Measurements from ENCODE around the gene TMEM135.
"Not testable (repeated sequence)": the region's sequence is repeated elsewhere in the genome, so short reads cannot be mapped to it uniquely, and the experiment has no call there.

The TMEM135 gene

DNA sequence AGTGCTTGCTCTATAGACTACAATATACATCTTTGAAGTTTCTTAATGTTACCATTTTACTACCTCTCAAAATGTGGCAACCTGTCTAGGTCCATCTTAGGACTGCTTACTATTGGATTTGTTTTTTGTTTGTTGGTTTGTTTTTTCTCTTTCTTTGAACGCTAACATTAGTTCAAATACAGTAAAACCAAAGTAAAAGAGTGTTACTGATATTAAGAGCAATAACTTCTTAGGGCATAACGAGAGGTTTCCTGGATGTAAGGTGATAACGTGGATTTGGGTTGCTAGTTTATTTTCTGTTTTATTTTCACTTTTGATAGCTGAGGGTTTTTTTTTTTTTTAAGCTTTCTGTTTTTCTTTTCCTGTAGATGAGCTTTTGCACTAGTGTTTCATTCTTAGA lies 43.6 kb downstream of the TMEM135 start:
- no peak for DNase-seq

DNA sequence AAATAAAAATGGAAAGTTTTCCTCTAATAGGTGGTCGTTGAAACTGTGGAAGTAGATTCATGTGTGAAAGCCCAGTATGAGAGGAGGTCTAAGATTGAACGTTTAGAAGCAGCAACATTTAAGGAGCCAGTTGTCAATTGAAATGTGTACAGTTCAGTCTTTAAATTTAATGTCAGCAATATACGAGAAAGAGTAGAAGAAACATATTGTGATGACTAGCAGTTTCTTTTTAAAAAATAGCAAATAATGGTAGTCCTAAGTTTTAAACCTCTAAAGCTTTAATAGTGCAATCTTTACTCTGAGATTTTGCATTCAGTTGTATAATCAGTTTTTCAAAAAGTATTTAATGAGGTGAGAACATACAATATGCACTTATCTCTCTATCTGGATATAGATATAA lies 44.9 kb downstream of the TMEM135 start:
- DNase-seq: no peak

DNA sequence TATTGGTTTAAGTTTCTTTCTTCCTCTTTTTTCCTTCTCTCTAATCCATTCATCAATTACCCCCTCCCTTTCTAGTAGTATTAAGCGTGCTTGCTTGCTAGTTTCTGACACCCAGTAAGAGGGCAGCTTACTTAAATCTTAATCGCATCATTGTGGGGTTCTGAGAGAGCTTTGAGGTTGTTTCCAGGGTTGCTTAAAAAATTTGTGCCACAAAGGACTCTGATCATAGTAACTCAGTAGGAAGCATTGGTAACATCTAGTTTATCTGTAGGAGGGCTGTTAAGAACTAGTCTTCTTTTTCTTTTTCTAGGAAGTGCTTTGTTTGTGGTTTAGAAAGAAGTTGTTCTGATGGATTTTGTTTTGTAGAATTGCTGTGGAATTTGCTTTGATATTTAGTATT lies 45.3 kb downstream of the TMEM135 start:
- DNase-seq: no peak

DNA sequence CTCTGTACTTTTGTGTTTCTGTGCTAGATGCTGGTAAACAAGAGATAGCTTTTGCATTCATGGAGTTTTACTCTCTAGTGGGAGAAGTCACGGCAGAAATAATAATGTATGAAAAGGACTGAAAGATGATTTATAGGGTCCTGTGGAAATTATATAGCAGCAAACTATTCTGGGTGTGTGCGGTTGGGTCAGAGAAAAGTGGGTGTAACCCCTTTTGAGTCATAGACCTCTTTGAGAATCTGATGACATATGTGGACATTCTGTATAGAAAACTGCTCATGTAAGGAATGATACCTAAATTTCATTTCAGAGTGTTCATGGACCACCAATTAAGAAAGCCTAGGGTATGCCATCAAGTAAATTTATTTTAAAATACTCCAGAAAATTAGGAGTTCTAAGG lies 54.4 kb downstream of the TMEM135 start:
- no peak for DNase-seq

DNA sequence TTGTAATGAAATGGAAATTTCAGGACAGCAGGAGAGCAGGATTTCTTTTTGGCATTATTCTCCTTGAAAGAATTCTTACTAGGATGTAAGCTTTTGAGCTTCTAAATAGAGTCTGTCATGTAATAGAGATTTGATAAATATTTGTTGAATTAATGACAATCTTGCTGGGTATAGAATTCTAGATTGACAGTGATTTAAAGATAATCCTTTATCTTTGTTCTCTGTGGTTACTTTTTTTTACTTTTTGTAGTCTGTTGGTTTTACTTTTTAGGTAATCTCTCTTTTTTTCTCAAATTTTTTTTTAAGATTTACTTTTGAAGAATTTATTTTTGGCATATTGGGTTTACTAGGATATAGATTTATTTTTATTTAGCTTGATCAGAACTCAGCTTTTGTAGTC lies 54.8 kb downstream of the TMEM135 start:
- DNase-seq: no peak

DNA sequence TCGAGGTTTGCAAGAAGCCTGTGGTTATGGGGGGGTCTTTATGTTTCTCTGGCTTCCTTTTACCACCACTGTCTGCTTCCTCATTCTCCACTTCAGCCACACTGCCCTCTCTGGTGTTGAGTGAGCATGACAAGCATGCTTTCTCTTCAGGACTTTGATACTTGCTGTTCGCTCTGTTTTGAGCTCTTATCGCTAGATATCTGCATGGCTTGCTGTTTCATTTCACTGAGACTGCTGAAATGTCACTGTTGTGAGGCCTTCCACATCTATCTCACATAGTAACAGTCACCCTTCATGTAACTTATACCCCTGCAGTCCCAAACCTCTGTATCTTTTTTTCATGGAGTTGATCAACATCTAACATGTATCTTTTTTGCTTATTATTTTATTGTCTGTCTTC lies 59.8 kb downstream of the TMEM135 start:
- peak; percentile 7 for DNase-seq

DNA sequence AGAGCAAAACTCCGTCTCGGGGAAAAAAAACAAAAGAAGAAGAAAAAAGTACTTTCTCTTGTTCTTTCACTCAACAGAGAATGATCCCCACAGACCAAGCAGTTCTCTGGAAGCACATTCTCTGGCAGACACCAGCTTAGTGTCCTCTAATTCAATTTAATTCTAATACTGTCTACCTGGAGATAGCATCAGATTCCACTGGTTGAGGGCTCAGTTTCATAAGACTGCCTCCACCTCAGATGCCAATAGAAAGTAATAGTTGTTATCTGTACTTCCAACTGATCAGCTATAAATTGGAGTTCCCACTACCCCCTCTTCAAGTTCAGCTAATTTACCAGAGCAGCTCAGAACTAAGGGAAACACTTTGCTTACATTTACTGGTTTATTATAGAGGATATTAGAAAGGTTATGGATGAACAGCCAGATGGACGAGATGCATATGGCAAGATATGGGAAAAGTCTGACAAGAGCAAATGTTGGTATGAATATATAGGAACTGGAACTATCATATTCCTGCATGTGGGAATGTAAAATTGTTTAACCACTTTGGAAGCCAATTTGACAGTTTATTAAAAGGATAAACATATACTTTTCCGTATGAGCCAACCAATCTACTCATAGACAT lies 64.3 kb downstream of the TMEM135 start:
- no peak for DNase-seq

DNA sequence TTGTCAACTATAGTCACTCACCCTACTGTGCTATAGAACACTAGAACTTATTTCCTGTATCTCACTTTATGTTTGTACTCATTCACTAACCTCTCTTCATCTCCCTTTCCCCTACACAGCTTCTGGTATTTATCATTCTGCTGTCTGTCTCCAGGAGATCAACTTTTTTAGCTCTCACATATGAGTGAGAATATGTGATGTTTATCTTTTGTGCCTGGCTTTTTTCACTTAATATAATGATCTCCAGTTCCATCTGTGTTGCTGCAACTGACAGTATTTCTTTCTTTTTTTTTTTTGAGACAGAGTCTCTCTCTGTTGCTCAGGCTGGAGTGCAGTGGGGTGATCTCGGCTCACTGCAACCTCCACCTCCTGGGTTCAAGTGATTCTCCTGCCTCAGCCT lies 68.1 kb downstream of the TMEM135 start:
- DNase-seq: not testable (repeated sequence)

DNA sequence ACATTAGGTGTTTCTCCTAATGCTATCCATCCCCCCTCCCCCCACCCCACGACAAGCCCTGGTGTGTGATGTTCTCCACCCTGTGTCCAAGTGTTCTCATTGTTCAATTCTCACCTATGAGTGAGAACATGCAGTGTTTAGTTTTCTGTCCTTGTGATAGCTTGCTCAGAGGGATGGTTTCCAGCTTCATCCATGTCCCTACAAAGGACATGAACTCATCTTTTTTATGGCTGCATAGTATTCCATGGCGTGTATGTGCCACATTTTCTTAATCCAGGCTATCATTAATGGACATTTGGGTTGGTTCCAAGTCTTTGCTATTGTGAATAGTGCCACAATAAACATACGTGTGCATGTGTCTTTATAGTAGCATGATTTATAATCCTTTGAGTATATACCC lies 69.6 kb downstream of the TMEM135 start:
- DNase-seq: not testable (repeated sequence)

DNA sequence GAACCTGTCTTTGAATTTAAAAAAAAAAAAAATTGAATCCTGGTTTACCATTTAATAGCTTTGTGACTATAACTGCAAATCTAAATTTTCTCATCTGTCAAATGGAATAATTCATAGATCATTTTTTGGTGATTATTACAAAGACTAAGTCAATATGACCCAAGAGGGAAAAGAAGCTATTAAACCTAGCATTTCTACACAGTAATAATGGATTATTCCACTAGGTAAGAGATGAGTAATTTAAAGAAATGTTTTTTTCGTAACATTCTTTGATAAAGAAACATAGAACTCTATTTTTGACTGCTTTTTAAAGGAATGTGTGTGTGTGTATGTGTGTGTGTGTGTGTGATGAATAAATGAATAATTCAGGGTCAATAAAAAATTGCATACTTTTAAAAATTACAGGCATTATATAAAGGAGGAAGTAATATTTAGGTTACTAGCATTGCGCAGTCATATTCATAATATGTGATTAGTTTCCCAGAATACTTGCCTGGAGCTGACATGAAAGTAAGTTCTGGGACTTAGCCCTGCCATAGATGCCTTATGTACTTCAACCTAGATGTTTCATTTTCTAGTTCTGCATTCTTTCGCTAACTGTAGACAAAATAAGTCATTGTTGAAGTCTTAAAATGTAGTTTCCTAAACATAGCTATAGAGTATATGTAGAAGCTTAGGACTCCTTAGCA lies 72.9 kb downstream of the TMEM135 start:
- DNase-seq: no peak

DNA sequence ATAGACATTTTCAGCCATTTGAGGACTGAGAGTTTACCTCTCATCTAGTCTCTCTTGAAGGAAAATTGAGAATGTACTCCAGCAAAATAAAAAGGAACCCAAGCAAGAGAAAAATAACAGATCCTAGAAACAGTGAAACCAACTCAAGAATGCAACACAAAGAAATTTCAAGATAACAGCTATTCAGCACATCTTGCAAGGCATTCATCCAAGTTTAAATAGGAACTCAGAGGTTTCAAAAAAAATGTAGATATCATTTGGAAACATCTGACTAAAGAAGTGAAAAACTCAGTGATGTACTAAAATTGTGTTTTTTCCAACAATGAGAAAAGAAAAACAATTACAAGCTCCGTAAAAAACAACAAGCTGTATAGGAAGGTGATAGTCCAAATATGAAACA lies 76.4 kb downstream of the TMEM135 start:
- no peak for DNase-seq

DNA sequence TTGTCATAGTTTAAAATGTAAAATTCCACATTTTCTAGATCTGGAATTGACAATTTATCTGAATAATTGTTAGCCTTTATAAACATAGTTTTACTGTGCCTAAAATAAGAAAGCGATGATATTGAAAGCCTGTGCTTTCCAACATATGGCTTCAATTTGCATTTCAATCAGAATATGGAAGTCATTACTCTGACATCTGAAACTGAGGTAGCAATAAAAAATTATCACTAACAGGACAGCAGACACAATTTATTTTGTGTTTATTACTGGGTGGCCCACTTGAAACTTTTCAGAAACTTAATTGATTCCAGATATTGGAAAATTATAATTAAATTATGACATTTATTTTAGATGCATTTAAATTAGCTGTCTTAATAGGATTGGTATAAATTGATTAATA lies 78.5 kb downstream of the TMEM135 start:
- DNase-seq: no peak

DNA sequence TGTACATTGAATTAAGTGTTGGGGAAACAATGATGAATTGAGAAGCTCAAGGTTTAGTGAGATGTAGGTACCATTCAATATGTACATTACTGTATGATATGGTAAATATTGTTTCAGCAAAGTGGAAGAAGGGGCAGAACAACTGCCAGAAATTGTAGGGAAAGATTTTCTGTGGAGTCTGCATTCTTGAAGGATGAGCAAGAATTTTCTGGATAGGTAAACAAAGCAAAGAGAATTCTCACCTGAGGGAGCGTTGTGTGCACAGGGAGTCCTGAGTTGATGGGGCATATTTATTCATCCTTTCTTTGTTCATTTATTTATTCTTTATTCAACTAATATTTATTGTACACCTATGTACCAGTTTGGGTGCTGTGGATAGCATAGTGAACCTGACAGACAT lies 83.2 kb downstream of the TMEM135 start:
- no peak for DNase-seq

DNA sequence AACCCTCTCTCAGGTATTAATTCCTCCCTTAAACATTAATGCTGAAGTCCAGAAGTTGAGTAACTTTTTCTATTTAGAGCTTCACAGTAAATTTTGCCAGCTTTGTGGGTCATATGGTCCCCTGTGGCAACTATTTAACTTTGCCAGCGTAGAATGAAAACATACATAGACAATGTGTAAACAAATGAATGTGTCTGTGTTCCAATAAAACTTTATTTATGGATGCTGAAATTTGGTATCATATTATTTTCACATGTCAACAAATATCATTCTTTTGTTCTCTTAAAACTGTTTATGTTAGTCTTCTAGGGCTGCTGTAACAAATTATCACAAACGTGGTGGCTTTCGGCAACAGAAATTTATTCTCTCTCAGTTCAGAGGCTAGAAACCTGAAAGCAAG lies 85.1 kb downstream of the TMEM135 start:
- DNase-seq: no peak

DNA sequence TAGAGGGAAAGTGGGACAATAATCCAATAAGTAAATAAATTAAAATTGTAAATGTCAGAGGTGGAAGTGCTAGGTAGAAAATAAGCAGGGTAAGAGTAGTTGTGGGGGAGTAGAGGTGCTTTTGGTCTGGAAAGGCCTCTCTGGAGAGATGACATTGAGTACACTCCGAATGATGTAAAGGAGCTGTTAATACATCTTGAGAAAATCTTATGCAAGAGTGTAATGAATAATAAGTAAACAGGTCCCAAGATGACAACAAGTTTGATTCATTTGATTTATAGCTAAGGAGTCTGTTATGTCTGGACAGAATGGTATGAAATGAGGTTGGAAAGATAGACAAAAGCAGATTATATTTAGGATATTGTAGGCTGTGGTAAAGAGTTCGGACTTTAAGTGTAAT lies 87.5 kb downstream of the TMEM135 start:
- DNase-seq: no peak

DNA sequence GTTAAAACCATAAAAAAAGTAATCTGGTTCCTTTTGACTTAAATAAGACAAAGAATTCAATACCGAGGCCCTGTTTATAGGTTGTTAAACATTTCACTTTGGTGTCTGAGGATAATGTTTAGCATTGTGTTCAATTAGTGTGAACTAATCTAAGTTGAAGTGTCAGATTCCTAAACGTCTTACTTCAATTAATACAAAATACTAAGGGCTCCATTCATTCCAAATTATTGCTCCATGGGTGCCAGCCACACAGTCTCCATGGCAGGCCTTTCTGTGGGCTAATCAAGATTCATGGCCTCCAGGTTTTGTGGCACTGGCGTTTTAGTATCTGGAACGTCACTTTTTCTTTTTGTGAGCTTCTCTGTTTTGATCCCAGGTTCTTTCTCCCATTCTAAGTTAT lies 89.4 kb downstream of the TMEM135 start:
- DNase-seq: no peak

DNA sequence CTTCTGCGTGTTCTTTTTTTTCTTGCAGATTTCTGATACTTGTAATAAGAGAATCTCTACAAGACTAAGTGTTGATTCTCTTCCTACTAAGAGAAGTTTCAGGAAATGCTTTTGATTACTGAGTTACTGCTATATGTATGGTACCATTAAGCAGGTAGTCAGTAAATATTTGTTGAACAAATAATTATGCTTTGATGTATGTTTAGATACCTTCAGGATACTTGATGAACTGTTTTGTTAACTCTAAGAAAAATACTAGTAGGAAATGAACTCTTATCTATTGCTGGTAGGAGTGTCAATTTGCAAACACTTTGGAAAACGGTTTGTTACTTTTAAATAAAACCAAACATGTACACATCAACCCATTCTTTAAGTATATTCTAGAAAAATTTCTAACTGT lies 90.6 kb downstream of the TMEM135 start:
- no peak for DNase-seq

DNA sequence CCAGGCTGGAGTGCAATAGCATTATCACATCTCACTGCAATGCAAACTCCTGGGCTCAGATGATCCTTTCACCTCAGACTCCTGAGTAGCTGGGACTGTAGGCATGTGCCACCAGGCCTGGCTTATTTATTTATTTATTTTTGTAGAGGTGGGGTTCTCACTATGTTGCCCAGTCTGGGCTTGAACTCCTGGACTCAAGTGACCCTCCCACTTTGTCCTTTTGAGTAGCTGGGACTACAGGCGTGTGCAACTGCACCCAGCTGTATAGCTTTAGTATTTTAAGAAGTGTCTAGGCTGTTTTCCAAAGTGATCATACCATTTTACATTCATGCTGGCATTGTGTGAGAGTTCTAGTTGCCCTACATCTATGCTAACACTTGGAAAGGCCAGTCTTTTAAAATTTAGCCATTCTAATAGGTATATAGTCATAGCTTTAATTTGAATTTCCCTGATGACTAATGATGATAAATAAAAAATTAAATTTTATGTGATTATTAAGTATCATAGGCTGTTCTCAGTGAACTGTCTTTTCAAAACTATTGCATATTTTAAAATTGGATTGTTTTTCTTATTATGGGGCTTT lies 96.9 kb downstream of the TMEM135 start:
- no peak for DNase-seq

DNA sequence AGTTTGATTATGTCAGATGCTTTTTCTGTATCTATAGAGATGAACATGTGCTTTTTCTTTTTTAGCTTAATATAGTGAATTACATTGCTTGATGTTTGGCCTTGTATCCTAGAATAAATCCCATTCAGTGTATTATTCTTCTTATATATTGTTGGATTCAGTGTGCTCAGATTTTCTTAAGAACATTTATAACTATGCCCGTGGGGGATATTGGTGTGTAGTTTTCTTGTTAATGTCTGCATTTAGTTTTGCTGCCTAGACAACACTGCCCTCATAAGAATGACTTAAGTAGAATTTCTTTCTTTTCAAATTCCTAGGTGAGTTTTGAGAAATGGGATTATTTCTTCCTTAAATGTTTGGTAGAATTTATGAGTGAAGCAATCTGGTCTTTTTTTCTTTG lies 98.5 kb downstream of the TMEM135 start:
- DNase-seq: no peak

DNA sequence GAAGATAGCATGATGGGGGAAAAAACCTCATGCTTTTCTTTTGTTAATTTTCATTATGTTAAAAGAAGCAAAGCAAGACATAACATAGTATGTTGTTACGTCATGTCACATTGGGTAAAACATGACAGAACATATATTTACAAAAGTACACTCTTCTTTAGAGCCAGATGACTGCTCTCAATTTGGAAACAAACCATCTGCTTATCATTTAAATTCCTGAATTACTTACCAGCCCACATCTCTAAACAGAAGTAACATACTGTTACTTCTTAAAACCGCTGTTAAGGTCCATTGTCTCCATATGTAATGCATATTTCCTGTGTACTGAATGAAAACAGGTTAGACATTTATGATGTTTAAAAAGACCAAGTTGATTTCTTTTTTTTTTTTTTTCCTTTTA lies 100.0 kb downstream of the TMEM135 start:
- DNase-seq: no peak

DNA sequence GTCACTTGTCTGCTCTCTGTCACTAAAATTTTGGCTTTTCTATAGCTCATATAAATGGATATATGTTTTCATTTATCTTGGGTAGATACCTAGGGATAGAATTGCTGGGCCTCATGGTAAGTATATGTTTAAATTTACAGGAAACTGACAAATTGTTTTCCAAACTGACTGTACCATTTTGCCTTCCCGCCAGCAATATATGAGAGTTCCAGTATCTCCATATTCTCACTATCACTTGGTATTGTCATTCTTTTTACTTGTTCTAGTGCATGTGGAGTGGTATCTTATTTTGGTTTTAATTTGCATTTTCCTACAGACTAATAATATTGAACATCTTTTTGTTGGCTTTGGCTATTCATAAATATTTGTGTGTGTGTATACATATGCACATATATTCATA lies 101.7 kb downstream of the TMEM135 start:
- no peak for DNase-seq

DNA sequence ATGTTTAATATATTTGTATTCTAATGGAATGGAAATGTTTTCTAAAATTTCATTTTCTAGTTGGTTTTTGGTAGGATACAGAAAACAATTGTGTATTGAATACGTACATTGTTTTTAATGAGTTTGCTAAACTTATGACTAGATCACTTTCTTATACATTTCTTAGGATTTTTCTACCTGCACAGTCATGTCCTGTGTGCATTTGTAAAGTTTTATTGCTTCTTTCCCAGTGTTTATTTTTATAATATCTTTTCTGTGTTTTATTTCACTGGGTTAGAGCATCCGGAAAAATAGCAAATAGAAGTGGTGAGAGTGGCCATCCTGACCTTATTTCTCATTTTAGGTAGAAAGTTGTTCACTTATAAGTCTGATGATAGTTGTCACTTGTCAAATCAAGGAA lies 103.6 kb downstream of the TMEM135 start:
- no peak for DNase-seq

DNA sequence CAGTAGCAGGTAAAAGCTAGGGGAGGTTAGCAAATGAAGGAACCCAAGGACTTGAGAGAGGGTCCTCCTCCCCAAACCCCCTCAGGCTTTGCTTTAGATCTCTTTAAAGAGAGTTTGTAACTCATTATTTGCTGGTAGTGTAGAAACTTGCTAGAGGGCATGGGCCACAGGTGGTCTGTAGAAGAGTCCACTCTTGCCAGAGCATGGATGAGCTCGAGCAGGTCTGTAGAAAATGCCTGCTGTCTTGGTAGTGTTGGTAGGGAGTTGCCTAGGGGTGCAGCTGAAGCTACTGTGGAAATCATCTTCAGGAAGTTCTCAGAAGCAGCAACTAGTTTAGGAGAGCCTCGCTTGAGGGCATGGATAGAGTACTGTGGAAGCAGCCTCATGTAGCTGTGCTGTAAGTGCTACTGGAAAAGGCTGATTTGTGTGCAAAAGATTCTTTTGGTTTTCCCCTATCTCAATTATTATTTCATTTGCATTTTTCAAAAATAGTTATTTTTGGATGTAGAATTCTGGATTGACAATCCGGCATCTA lies 104.3 kb downstream of the TMEM135 start:
- DNase-seq: no peak

DNA sequence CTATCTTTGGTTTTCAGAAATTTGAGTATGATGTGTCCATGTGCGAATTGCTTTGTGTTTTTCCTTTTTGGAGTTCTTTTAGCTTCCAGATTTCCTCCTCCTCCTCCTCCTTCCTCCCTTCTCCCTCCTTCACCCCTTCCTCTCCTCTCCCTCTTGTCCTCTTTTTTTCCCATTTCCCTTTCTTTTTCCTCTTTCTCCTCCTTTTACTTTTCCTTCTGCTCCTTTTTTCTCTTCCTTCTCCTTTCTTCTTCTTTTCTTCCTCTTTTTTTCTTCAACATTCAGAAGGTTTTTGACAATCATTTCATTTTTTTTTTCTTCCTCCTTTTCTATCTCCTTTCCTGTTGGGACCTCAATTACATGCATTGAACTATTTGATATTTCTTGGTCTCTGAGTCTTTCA lies 104.9 kb downstream of the TMEM135 start:
- no peak for DNase-seq

DNA sequence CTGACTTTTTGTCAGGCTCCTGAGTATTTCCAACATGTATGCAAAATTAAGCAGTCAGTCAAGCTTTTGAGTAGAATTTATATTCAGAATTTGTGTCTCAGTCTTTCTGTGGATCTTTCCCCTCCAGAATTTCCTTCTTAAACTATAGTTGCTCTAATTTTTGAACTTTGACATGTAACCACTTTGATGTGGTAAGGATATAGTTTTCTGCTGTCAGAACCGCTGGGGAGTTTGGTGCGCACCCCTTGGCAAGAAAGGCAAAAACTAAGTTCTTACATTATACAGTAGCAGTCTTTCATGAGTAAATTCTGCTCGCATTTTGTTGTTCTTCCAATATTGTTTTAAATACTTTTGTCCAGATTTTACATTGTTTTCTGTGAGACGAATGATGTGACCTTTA lies 105.9 kb downstream of the TMEM135 start:
- DNase-seq: no peak

Measured in NCI-H2227 treated with DMSO at 0.1 percent for 48 hours (cell line).